Astrocyte (in vitro differentiated cells and primary cell): ENCODE data around the gene LRRC9. TPM values are rescaled to one million over a fixed set of nuclear protein-coding genes. Genes with fewer than 3 reads are reported as not detected.

Experiments used
- DNase-seq: peaks from one replicate; pipeline ENCODE4 v3.0.0-alpha.2; 2010; ENCODE audit warnings: low read depth
- FAIRE-seq: peaks from 2 replicates; lab custom pipeline; 2011; peaks lifted over from hg19 to GRCh38; lab: Jason Lieb, UNC
- H2AFZ ChIP-seq: 2 replicates; pipeline ENCODE4 v1.6.0; 2012; ENCODE audit warnings: low read depth, low read length, inconsistent platforms
- H3K27ac ChIP-seq: 2 replicates; pipeline ENCODE4 v1.5.1; 2011; ENCODE audit warnings: low read depth, low read length, inconsistent platforms
- H3K27me3 ChIP-seq: 2 replicates; pipeline ENCODE4 v1.6.0; 2011; ENCODE audit warnings: low read length, inconsistent platforms; ENCODE audit not compliant: insufficient read depth
- H3K36me3 ChIP-seq: 2 replicates; pipeline ENCODE4 v1.5.1; 2011; ENCODE audit warnings: low read length, inconsistent platforms; ENCODE audit not compliant: insufficient read depth
- H3K4me1 ChIP-seq: 2 replicates; pipeline ENCODE4 v1.5.1; 2011; ENCODE audit warnings: low read length, inconsistent platforms; ENCODE audit not compliant: insufficient read depth
- H3K4me2 ChIP-seq: 2 replicates; pipeline ENCODE4 v1.6.0; 2012; ENCODE audit warnings: low read length, inconsistent platforms
- H3K4me3 ChIP-seq: 2 replicates; pipeline ENCODE4 v1.5.1; 2011; ENCODE audit warnings: low read depth, mild to moderate bottlenecking, low read length, inconsistent platforms; ENCODE audit not compliant: insufficient read depth
- H3K79me2 ChIP-seq: 2 replicates; pipeline ENCODE4 v1.6.0; 2012; ENCODE audit warnings: mild to moderate bottlenecking, low read length, inconsistent platforms; ENCODE audit not compliant: insufficient read depth
- H3K9ac ChIP-seq: 2 replicates; pipeline ENCODE4 v1.6.0; 2012; ENCODE audit warnings: mild to moderate bottlenecking, low read length, inconsistent platforms
- H3K9me3 ChIP-seq: 2 replicates; pipeline ENCODE4 v1.5.1; 2012; ENCODE audit warnings: low read depth, mild to moderate bottlenecking, low read length, inconsistent platforms; ENCODE audit not compliant: insufficient read depth
- H4K20me1 ChIP-seq: 2 replicates; pipeline ENCODE4 v1.6.0; 2012; ENCODE audit warnings: low read length, inconsistent platforms; ENCODE audit not compliant: insufficient read depth
- H3K27ac Mint-ChIP-seq: one replicate; pipeline ENCODE4 v1.8.0; 2021; ENCODE audit warnings: mild to moderate bottlenecking, mixed read lengths; ENCODE audit not compliant: unreplicated experiment
- H3K27me3 Mint-ChIP-seq: one replicate; pipeline ENCODE4 v1.8.0; 2021; ENCODE audit warnings: low read depth, mixed read lengths; ENCODE audit not compliant: unreplicated experiment
- H3K36me3 Mint-ChIP-seq: one replicate; pipeline ENCODE4 v1.8.0; 2021; ENCODE audit warnings: low read depth, mixed read lengths; ENCODE audit not compliant: unreplicated experiment
- H3K4me1 Mint-ChIP-seq: one replicate; pipeline ENCODE4 v1.8.0; 2021; ENCODE audit warnings: low read depth, mixed read lengths; ENCODE audit not compliant: unreplicated experiment
- H3K4me3 Mint-ChIP-seq: one replicate; pipeline ENCODE4 v1.8.0; 2021; ENCODE audit warnings: mild to moderate bottlenecking, moderate library complexity, mixed read lengths; ENCODE audit not compliant: unreplicated experiment
- H3K9me3 Mint-ChIP-seq: one replicate; pipeline ENCODE4 v1.8.0; 2021; ENCODE audit warnings: mild to moderate bottlenecking, mixed read lengths; ENCODE audit not compliant: unreplicated experiment
- EZH2 ChIP-seq: IDR thresholded peaks from 2 replicates; pipeline ENCODE4 v1.6.1; 2012; ENCODE audit warnings: mild to moderate bottlenecking, low read length, inconsistent platforms; ENCODE audit not compliant: insufficient read depth
- total RNA-seq: library from RNA; stranded (reverse); gene quantifications from 2 replicates; pipeline ENCODE4 v1.2.1, GENCODE V29; 2021
- TF ChIP-seq, protein P1 (sequence below): IDR thresholded peaks from 2 replicates; pipeline ENCODE4 v1.5.1; 2011; ENCODE audit warnings: low read depth, mild to moderate bottlenecking, inconsistent platforms, low read length, moderate library complexity; ENCODE audit not compliant: insufficient read depth

The LRRC9 gene
- total RNA-seq, 1 donor from 2014 or later, result 0.05 TPM

- H3K27me3 Mint-ChIP-seq, result no peaks in the 10 kb centered on the region
- peaks cover 2% of the 10 kb centered on the region for H3K9me3 Mint-ChIP-seq
- no peak overlapping the region for H3K27ac ChIP-seq
- H4K20me1 ChIP-seq, result no peaks in the 10 kb centered on the region
- no peaks in the 10 kb centered on the region for H3K79me2 ChIP-seq
- no peak overlapping the region for H3K27ac Mint-ChIP-seq
- no peaks in the 10 kb centered on the region for H3K4me1 ChIP-seq
- H3K4me2 ChIP-seq, result no peak overlapping the region
- TF ChIP-seq EZH2, result no peak
- TF ChIP-seq, protein P1, sequence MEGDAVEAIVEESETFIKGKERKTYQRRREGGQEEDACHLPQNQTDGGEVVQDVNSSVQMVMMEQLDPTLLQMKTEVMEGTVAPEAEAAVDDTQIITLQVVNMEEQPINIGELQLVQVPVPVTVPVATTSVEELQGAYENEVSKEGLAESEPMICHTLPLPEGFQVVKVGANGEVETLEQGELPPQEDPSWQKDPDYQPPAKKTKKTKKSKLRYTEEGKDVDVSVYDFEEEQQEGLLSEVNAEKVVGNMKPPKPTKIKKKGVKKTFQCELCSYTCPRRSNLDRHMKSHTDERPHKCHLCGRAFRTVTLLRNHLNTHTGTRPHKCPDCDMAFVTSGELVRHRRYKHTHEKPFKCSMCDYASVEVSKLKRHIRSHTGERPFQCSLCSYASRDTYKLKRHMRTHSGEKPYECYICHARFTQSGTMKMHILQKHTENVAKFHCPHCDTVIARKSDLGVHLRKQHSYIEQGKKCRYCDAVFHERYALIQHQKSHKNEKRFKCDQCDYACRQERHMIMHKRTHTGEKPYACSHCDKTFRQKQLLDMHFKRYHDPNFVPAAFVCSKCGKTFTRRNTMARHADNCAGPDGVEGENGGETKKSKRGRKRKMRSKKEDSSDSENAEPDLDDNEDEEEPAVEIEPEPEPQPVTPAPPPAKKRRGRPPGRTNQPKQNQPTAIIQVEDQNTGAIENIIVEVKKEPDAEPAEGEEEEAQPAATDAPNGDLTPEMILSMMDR, result no peak
- no peaks in the 10 kb centered on the region for H3K9me3 ChIP-seq
- no peaks in the 10 kb centered on the region for H3K4me1 Mint-ChIP-seq
- no peak overlapping the region for H3K9ac ChIP-seq
- no peaks in the 10 kb centered on the region for H3K36me3 Mint-ChIP-seq
- no peak for FAIRE-seq
- no peaks in the 10 kb centered on the region for H3K36me3 ChIP-seq
- DNase-seq, result no peak
- no peak overlapping the region for H2AFZ ChIP-seq
- no peak overlapping the region for H3K4me3 Mint-ChIP-seq
- no peak overlapping the region for H3K4me3 ChIP-seq
- no peaks in the 10 kb centered on the region for H3K27me3 ChIP-seq
These were observed 94.5 kb downstream of the LRRC9 start for GRCh38 chr14:60014402-60014801.

DNA sequence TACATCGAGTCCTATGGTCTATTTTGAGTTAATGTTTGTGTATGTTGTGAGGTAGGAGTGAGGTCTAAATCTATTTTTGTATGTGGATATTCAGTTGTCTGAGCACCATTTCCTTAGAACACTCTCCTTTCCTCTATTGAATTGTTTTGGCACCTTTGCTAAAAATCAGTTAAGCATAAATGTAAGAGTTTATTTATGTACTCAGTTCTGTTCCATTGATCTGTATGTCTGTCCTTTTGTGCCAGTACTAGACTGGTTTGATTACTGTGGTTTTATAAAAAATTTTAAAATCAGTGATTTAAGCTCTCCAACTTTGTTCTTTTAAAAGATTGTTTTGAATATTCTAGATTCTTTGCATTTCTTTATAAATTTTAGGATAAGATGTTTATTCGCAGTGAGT lies 101.7 kb downstream of the LRRC9 start:
- DNase-seq (no peak), FAIRE-seq (no peak)
- Histone ChIP-seq H3K4me1 (no peaks in the 10 kb centered on the region), H3K4me3 (no peak overlapping the region), H3K4me2 (no peak overlapping the region), H2AFZ (no peak overlapping the region), H4K20me1 (no peaks in the 10 kb centered on the region), H3K27me3 (no peaks in the 10 kb centered on the region), H3K9ac (no peak overlapping the region), H3K9me3 (no peaks in the 10 kb centered on the region), H3K36me3 (no peaks in the 10 kb centered on the region), H3K27ac (no peak overlapping the region), H3K79me2 (no peaks in the 10 kb centered on the region)
- Mint-ChIP-seq H3K4me1 (no peaks in the 10 kb centered on the region), H3K27ac (no peak overlapping the region), H3K9me3 (no peaks in the 10 kb centered on the region), H3K27me3 (no peaks in the 10 kb centered on the region), H3K36me3 (no peaks in the 10 kb centered on the region), H3K4me3 (no peak overlapping the region)
- TF ChIP-seq, protein P1, result no peak
- TF ChIP-seq EZH2, result no peak

DNA sequence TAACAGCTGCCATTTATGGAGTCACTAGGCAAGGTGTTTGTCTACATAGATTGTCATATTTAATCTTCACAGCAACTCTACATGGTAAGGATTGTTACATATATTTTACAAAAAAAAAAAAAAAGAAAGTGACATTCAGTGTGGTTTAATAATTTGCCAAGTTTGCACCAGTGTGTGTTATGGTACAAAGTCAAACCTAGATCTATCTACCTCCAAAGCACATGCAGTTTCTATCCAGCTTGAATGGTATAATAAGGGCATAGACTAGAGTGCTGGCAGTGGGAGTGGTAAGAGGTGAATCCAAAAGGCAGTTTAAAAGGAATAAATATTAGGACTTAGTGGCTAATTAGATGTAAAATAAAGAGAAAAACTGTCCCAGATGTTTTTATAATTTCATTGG lies 105.6 kb downstream of the LRRC9 start:
- DNase-seq, result no peak
- TF ChIP-seq EZH2, result no peak
- TF ChIP-seq, protein P1, result no peak
- Histone ChIP-seq H3K27me3 (no peaks in the 10 kb centered on the region), H4K20me1 (no peaks in the 10 kb centered on the region), H2AFZ (no peak overlapping the region), H3K9ac (no peak overlapping the region), H3K4me3 (no peak overlapping the region), H3K79me2 (no peaks in the 10 kb centered on the region), H3K9me3 (no peaks in the 10 kb centered on the region), H3K36me3 (no peaks in the 10 kb centered on the region), H3K27ac (no peak overlapping the region), H3K4me1 (no peaks in the 10 kb centered on the region), H3K4me2 (no peak overlapping the region)
- Mint-ChIP-seq H3K27me3 (no peaks in the 10 kb centered on the region), H3K9me3 (no peaks in the 10 kb centered on the region), H3K4me1 (no peaks in the 10 kb centered on the region), H3K36me3 (no peaks in the 10 kb centered on the region), H3K4me3 (no peak overlapping the region), H3K27ac (no peak overlapping the region)
- FAIRE-seq, result no peak
